Activated T-helper 1 cell treated with anti-CD3 and anti-CD28 coated beads, Interleukin-2, amount 50 U/mL, for 16 hours (primary cell): ENCODE measurements around the gene DEPDC5.

Source experiments
- DNase-seq, 2 donors: peaks; one replicate each; pipeline ENCODE4 v3.0.0-alpha.2; 2020; ENCODE audit warnings: low read depth in 1 of 2, low spot score in 1 of 2

Gene DEPDC5

DNA sequence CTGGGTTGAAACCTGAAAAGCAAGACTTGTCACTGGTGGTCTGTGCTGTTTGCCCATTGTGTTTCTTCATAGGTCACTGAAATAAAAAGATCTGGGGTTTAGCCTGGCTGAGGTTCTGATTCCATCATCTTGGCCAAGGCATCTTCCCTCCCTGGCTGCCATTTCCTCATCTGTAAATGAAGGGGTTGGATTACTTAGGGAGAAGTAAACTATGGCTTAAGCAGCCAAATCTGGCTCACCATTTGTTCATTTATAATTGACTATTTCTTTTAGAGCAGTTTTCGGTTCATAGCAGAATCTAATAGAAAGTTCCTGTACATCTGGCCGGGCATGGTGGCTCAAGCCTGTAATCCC lies 138.2 kb downstream of the DEPDC5 start:
- no peak for DNase-seq

DNA sequence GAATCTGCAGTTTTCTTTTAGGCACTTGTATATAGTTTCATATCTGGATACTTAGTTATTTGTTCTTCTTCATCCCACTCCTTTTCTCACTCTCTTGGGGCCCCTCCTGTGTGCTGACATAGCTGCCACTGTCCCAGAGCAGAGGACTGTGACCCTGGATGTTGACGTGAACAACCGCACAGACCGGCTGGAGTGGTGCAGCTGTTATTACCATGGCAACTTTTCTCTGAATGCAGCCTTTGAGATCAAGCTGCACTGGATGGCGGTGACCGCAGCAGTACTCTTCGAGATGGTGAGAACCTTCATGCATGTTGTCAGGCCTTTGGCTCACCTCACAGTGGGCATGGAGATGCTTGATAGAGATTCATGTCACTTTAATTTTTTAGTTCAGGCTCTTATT lies 139.6 kb downstream of the DEPDC5 start:
- no peak for DNase-seq

DNA sequence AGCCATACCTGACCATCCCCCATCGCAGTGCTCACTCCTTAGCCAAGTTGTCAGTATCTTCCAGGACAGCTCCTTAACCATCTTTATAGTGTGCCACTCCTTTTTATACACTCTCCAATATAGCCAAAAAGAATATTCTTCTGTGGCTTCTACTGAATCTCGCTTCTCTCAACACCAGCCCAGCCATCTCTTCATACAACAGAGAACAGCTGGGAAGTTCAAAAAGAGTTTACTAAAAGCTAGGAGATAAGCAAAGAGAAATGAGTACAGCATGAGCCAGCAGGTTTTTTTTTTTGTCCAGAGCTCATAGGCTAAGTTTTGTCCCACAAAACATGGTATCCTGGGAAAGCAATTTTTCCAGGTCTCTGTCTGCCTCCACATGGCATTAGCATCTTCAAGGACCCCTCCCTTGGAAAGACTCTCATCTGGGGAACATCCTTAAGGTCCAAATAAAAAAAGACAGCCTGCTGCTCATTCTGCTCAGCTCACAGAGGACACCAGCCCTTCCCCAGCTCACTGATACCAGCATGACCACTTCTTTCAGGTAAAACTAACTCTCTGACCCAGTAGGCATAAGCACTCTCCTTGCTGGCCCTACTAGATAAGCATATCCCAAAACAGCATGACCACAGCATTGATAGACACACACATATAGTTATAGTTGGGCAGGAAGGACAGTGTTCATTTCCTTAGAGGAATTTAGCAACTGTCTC lies 141.7 kb downstream of the DEPDC5 start:
- no peak for DNase-seq

DNA sequence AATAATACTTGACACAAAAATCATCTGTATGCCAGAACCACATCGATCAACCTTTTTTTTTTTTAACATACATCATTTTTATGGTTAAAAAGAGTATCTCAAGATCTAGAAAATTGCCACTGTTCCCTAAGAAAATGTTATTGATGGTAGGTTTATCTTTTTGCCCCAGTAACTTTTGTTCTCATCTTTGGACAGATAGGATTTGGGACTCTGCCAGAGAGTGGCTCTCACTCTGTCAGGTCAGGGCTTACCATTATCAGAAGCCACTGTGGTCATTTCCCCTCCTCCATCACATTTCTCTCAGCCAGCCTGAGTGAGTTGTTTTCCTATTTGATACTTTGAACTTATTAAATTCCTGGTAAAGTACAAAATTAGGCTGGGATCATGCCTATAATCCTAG lies 142.7 kb downstream of the DEPDC5 start:
- no peak for DNase-seq

DNA sequence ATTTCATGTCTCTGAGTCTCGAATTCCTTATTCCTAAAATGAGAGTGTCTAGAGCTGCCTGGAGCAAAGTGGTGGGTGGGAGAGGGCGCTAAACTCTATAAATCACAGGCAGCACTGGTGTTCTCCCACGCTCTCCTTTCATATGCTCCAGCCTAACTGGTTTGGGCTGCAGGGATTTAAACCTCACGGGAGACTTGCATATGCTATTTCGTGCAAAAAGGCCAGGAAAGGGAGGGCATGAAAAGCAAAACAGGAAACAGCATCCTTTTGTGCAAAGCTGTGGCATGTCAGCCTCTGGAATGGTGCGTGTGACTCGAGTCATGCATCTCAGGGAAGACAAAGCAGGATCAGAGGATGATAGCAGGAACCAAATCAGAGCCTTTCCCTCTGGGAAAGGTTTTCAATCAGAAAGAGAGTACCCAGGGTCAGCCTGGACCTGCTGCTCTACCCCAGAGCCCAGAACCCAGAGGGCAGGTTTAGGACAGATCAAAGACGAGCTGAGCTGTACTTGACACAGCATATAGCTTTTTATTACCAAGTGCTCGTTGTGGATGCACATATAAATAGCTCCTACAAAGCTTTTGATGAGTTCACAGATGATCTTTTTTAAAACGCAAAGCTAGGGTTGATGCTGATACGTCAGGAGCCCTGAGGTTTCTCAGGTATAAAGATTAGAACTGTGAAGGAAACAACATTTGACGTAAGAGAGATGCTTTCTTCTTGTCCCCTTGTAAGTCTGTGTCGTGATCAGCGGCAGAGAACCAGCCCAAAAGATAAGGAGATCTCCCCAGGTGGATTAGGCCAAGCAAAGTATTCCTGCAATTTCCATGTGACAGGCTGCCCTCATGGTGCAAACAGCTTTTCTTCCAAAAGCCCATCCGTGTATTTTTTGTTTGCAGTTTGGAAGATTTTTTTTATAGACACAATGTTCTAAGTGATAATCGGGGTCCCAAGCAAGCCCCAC lies 144.3 kb downstream of the DEPDC5 start:
- DNase-seq, result no peak

DNA sequence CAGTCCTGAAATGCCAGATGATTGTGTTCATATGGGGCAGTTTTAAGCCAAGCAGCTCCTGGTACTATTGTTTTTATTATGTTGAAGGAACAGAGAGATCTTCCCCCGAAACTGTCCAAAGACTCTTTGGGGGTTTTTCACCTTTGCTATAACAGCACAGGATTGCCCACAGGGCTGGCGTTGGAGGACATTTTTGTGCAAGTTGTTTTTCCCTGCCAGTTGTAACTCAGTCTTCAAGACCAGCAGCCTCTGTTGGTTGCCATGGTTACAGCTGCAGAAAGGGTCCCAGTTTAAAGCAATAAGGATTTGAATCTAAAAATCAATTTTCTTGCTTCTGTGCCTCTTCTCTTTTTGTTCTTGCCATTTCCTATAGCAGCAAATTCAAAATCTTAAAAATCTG lies 145.1 kb downstream of the DEPDC5 start:
- DNase-seq, result no peak

DNA sequence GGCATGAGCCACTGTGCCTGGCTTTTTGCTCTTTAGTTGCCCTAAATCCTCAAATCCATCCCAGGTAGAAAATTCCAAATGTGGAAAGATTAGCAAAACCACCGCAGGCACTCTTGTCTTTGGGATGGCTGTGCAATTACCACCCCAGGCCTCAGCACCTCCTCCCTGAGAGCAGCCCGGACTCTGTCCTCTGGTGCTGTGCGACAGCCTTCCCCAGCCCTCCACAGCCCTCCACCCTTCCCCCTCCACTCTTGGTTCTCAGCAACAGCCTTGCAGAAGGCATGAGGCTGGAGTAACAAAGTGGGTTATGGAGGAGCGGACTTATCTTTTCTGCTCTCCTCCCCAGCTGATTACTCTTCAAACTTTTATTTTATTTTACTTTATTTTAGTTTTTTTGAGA lies 145.8 kb downstream of the DEPDC5 start:
- DNase-seq, result no peak

DNA sequence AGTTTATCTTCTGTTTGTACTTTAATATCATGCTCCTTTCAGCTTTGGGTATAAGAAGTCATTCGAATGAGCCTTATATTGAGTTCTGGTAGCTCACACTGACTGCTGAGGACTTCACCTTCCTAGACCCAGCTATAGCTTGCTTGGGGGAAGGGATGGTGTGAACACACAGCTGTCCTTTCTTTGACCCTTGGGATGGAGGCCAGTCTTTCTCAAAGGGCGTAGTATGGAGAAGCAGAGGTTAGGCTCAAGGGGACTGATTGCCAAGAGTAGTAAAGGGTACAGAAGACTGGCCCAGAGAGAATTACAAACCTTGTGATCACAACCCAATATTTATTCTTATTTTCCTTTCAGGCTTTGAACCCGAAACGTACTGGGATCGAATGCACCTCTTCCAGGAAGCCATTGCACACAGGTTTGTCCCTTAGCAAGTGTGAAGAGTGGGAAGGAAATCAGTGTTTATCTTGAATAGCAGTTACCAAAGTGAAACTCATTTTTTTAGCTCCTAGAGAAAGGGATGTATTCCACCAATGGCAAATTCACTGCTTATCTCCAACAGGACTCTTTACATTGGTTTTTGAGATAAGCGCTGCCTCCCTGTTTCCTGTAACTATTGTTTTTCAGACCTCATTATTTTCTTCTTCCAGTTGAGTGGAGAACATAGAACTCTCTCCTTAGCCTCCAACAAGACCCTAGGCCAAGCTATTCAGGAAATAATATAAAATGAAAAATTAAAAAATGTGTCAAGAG lies 147.7 kb downstream of the DEPDC5 start:
- DNase-seq, result no peak

DNA sequence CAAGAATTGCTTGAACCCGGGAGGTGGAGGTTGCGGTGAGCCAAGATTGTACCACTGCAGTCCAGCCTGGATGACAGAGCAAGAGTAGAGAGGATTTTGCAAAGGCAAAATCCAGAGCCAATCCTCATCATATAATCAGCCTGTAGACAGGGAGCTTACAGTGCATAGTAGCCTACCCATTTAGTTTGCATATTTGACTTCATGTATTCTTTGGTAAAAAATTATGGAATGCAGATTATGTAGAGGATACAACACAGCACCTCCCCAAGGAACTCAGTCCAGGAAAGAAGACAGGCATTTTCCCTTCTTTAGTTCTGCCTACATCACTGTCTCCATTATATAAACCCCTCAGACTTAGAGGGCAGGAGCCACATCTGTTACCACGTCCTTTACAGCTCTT lies 150.8 kb downstream of the DEPDC5 start:
- no peak for DNase-seq

DNA sequence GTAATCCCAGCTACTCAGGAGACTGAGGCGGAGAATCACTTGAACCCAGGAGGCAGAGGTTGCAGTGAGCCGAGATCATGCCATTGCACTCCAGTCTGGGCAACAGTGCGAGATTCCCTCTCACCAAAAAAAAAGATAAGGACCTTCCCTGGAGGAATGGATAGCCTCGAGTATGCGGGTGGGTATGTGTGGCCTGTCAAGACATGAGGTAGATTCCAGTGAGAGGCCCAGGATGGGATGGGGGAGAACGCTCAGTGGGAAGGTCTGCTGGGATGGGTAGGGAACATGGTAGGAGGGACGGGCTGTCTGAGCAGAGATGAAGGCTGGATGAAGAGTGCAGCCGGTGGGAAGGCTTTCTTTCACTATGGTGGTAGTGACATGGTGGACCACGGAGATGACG lies 151.5 kb downstream of the DEPDC5 start:
- no peak for DNase-seq

DNA sequence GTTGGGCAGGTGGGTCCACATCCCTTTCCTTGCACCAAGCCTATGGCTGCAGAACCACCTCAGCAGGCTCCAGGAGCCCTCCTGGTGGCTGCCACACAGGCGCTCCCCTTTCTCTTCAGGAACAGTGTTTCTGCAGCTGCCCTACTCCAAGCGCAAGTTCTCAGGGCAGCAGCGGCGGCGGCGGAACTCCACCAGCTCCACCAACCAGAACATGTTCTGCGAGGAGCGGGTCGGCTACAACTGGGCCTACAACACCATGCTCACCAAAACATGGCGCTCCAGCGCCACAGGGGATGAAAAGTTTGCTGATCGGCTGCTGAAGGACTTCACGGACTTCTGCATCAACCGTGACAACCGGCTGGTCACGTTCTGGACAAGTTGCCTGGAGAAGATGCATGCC lies 152.3 kb downstream of the DEPDC5 start:
- DNase-seq, result no peak

DNA sequence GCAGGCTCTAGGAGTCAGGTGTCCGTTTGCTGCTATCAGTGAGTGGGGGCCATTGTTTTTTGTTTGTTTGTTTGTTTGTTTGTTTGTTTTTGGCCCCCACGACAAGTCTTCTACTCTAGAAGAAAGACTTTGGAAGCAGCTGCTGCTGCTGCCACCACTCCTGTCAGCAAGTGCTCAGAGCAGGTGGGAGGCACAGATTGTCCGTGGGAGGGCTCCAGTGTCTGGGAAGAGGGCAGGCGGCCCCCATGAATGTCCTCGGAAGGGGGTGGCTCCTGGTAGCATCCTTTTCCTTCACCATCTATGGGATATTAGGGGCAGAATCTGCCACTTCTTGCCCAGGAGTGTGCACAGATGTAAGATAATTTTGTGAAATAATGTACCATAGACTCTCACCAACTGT lies 152.8 kb downstream of the DEPDC5 start:
- no peak for DNase-seq

DNA sequence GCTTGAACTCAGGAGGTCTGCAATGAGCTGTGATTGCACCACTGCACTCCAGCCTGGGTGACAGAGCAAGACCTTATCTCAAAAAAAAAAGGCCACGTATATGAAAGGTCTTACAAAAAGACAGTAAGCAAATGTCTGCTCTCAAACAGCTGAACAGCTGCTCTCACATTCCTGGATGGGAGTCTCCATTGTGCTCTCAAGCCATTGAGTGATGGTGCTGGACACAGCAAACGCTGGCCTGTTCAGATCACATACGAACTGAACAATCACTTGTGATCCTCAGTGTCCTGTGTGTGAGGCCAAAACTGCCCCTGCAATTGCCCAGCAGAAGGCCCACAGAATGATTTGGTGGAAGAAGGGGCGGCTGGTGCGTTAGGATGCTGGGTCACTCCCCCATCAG lies 156.2 kb downstream of the DEPDC5 start:
- no peak for DNase-seq

DNA sequence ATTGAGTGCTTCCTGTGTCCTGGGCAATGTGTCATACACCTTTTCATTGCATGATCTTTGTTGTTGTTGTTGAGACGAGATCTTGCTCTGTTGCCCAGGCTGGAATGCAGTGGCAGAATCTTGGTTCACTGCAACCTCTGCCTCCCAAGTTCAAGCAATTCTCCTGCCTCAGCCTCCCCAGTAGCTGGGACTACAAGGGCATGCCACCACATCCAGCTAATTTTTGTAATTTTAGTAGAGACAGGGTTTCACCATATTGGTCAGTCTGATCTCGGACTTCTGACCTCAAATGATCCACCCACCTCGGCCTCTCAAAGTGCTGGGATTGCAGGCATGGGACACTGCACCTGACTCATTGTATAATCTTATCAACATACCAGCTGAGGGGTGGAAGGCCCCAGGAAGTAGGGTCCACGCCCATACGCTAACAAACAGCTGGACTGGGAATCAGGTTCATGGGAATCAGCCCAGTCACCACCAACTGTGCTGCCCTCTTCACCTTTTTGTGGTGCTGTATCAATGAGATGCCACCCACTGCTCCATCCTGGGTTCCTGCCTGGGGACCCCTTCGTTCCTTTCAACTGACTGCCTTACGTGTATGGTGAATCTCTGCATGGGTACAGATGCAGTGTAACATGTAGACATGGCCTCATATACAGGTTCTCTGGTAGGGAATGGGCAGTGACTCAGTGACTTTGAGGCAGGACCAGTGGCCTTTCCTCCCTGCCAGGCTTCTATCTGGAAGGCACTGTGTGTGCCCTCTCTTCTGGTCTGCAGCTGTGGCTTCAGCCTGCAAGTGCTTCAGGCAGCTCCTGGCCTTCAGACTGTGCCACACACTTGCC lies 158.0 kb downstream of the DEPDC5 start:
- DNase-seq, result no peak

DNA sequence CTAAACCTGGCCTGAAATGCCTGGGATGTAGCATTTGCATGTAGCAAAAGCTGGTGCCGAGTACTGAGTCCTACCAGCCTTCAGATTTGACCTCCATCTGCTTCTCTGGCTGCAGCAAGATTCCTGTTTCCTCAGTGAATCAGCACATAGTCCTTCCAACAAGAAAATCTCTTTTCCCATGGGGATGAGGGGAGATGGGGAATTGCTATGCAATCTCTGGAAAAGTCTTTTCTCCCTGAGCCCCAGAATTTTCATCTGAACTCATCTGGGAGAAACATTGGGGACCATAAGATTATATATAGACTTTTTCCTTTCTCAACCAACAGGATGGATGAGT lies 158.6 kb downstream of the DEPDC5 start:
- DNase-seq, result no peak

DNA sequence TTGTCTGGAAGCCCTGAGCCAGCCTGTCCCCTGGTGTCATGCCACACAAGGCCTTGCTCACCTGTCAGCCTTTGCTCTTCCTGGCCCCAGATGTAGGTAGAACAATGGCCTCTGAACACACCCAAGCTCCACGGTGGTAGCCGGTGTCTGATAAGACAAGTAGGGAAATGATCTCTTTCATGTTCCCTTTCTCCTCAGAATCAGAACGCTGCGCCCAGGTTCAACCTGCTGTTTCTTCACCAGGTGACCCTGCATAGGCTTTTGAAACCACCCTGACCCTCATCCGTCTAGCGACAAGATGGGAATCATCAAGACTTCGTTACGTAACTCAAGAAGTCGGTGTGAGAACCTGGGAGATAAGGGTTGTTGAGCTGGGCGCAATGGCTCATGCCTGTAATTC lies 161.8 kb downstream of the DEPDC5 start:
- no peak for DNase-seq

DNA sequence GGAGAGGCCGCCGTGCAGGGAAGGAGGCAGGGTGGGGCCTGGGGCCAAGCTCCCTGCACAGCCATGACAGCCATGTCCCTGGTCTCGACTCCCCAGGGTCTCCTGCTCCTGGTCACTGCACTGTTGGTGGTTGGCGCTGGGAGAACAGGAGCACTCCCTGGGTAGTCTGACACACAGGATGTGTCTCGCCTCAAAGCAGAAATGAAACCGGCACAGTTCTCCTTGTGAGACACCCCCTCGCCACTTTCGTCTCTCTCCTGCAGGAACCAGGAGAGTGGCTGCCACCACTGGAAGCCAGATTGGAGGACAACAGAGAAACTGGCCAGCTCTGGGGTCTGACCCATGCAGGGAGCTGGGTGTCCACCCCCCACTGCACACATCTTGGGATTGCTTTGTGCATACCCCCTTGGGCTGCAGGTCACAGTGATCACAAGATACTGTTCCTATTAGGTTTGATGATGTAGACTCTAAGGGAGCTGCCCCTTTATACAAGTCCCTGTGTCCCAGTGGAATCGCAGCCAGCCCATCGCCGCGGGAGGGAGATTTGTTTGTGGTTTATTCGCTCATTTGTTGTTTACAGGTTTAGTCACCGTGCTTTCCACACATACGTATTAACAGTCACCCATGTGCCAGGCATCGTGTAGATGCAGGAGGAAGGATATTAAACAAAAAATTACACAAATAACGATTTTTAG lies 163.6 kb downstream of the DEPDC5 start:
- DNase-seq, result no peak

DNA sequence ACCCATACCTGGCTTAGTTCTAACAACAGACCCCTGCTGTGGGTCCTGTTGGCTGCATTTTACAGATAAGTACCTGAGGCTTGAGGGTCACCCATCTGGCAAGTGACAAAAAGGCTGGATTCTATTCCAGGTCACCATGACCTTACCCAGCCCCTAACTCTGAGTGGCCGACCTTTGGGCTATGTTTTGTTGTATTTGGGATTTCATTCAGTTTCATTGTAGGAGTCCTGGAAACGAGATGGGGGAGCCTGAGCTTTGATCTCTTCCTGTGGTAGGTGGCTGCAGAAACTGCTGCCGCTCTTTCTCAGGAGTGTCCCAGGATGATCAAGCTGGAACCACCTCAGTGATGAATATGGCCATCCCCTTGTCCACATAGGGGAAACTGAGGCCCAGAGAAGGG lies 165.9 kb downstream of the DEPDC5 start:
- no peak for DNase-seq

DNA sequence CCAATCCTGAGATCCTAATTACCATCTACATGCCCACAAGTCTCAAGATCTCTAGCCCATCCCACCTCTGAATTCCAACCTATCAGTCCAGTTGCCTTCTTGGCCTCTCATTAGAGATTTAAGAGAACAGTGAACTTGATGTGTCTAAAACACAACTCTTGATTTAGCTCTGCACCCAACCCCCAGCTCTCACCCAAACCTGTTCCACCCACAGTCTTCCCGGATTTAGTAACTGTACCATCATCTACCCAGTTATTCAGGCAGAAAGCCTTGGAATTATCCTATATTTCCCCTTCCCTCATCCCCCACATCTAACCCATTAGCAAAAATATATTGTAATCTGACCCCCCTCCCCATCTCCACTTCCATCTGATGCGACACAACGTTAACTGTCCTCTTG lies 166.5 kb downstream of the DEPDC5 start:
- no peak for DNase-seq

DNA sequence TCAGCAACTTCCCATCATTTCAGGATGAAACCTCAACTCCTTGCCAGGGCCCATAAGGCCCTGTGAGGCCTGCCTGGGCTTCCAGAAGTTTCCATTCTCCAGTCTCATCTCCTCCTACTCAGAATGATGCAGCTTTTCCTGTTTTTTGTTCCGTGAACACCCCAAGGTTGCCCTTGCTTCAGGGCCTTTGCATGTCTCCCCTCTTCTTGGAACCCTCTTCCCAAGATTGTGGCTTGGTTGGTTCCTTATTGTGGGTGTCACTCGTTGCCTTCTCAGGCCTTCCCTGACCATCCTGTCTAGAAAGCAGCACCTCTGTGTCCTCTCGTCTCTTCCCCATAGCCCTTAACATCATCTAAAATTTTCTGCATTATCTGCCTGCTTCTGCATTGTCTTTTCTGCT lies 167.3 kb downstream of the DEPDC5 start:
- no peak for DNase-seq

DNA sequence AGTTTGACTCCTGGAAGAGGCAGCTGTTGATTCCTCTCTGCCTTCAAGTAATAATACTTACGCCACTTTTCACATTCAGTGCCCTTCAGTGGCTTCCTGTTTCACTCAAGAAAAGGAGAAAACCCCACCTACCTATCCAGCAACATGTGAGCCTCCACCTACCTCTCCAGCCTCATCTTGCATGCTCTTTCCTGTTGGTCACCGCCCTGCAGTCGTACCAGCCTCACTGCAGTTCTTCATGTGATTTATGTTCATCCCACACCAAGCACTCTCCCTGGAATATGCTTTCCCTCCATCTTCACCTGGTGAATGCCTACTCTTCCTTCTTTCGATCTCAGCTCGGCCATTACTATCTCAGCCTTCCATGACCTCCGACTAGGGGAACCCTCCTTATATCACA lies 168.7 kb downstream of the DEPDC5 start:
- DNase-seq, result no peak
